Osteoblast (primary cell): Measurements from ENCODE around the gene DOCK11. TPM values are rescaled to one million over a fixed set of nuclear protein-coding genes. Genes with fewer than 3 reads are reported as not detected.

ENCODE experiments used
- DNase-seq: peaks from one replicate; pipeline ENCODE4 v3.0.0; 2011; ENCODE audit warnings: low spot score, mixed read lengths; ENCODE audit not compliant: insufficient read length; ENCODE audit errors: missing footprints
- H2AFZ ChIP-seq: 2 replicates; pipeline ENCODE4 v1.6.0; 2011; ENCODE audit warnings: mild to moderate bottlenecking, low read length
- H3K27ac ChIP-seq: 2 replicates; pipeline ENCODE4 v1.5.1; 2011; ENCODE audit warnings: mild to moderate bottlenecking, low read depth, low read length, moderate library complexity
- H3K27me3 ChIP-seq: 2 replicates; pipeline ENCODE4 v1.6.0; 2012; ENCODE audit warnings: mild to moderate bottlenecking, control low read depth, inconsistent platforms, low read length, moderate library complexity; ENCODE audit not compliant: insufficient read depth
- H3K36me3 ChIP-seq: 2 replicates; pipeline ENCODE4 v1.5.1; 2011; ENCODE audit warnings: mild to moderate bottlenecking, low read length, control low read depth, moderate library complexity; ENCODE audit not compliant: insufficient read depth
- H3K4me1 ChIP-seq: 2 replicates; pipeline ENCODE4 v1.5.1; 2011; ENCODE audit warnings: mild to moderate bottlenecking, low read length, control low read depth, moderate library complexity; ENCODE audit not compliant: insufficient read depth
- H3K4me2 ChIP-seq: 2 replicates; pipeline ENCODE4 v1.6.0; 2011; ENCODE audit warnings: mild to moderate bottlenecking, low read length; ENCODE audit not compliant: insufficient read depth
- H3K4me3 ChIP-seq: fragments of 200-600 bp; sonication (generic); 3 replicates; pipeline ENCODE4 v1.5.1; 2012; ENCODE audit warnings: mild to moderate bottlenecking, low read length, inconsistent platforms; ENCODE audit not compliant: insufficient read depth
- H3K79me2 ChIP-seq: 2 replicates; pipeline ENCODE4 v1.6.0; 2012; ENCODE audit warnings: mild to moderate bottlenecking, low read length, control low read depth, inconsistent platforms; ENCODE audit not compliant: insufficient read depth
- H3K9me3 ChIP-seq: 2 replicates; pipeline ENCODE4 v1.5.1; 2011; ENCODE audit warnings: low read depth, low read length, control low read depth
- H4K20me1 ChIP-seq: 2 replicates; pipeline ENCODE4 v1.6.0; 2012; ENCODE audit warnings: mild to moderate bottlenecking, low read length, control low read depth; ENCODE audit not compliant: insufficient read depth
- total RNA-seq: library from RNA; depleted of rRNA; stranded (reverse); fragments of >200 nt; gene quantifications from 2 replicates; pipeline ENCODE4 v1.2.3, GENCODE V29; 2012
- TF ChIP-seq, protein P1 (sequence below): IDR thresholded peaks from 2 replicates; pipeline ENCODE4 v1.5.1; 2011; ENCODE audit warnings: mild to moderate bottlenecking, low read depth, low read length, moderate library complexity; ENCODE audit errors: extremely low read depth

DOCK11 gene
- total RNA-seq, 1 donor: 26.4 TPM

GRCh38 chrX:118540342-118540741 is 44.7 kb downstream of the DOCK11 start:
- H3K9me3 ChIP-seq: no peaks in the 10 kb centered on the region
- H3K36me3 ChIP-seq: no peaks in the 10 kb centered on the region
- H3K79me2 ChIP-seq: no peaks in the 10 kb centered on the region
- peaks cover 11% of the 10 kb centered on the region for H3K4me1 ChIP-seq
- no peaks in the 10 kb centered on the region for H3K27me3 ChIP-seq
- no peak overlapping the region for H2AFZ ChIP-seq
- no peaks in the 10 kb centered on the region for H4K20me1 ChIP-seq
- no peak overlapping the region for H3K4me3 ChIP-seq
- TF ChIP-seq, protein P1, sequence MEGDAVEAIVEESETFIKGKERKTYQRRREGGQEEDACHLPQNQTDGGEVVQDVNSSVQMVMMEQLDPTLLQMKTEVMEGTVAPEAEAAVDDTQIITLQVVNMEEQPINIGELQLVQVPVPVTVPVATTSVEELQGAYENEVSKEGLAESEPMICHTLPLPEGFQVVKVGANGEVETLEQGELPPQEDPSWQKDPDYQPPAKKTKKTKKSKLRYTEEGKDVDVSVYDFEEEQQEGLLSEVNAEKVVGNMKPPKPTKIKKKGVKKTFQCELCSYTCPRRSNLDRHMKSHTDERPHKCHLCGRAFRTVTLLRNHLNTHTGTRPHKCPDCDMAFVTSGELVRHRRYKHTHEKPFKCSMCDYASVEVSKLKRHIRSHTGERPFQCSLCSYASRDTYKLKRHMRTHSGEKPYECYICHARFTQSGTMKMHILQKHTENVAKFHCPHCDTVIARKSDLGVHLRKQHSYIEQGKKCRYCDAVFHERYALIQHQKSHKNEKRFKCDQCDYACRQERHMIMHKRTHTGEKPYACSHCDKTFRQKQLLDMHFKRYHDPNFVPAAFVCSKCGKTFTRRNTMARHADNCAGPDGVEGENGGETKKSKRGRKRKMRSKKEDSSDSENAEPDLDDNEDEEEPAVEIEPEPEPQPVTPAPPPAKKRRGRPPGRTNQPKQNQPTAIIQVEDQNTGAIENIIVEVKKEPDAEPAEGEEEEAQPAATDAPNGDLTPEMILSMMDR: no peak
- H3K4me2 ChIP-seq: no peak overlapping the region
- H3K27ac ChIP-seq: no peak overlapping the region
- DNase-seq: no peak

DNA sequence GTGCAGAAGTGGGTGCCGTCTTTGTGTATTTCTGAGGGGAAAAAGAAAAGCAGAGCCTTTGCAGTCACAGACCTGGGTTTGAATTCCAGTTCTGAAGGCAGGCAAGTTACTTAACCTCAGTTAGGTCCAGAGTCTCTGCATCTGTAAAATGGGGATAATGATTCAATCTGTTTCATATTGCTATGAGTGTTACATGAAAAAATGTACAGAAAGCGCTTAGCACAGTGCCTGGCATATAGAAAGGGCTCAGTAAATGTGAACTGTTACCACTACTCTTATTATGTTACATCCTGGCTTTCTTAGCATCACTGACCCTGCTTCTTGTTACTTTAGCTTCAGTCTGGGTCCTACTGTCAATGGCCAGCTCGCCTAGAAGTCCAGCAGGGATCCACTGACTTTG is 45.9 kb downstream of the DOCK11 start:
- TF ChIP-seq, protein P1: no peak
- no peak for DNase-seq
- no peak overlapping the region for H3K27ac ChIP-seq
- H3K9me3 ChIP-seq: no peaks in the 10 kb centered on the region
- H3K4me2 ChIP-seq: no peak overlapping the region
- H3K27me3 ChIP-seq: no peaks in the 10 kb centered on the region
- H3K36me3 ChIP-seq: no peaks in the 10 kb centered on the region
- no peak overlapping the region for H2AFZ ChIP-seq
- no peak overlapping the region for H3K4me3 ChIP-seq
- H4K20me1 ChIP-seq: no peaks in the 10 kb centered on the region
- no peaks in the 10 kb centered on the region for H3K79me2 ChIP-seq
- peaks cover 18% of the 10 kb centered on the region for H3K4me1 ChIP-seq

DNA sequence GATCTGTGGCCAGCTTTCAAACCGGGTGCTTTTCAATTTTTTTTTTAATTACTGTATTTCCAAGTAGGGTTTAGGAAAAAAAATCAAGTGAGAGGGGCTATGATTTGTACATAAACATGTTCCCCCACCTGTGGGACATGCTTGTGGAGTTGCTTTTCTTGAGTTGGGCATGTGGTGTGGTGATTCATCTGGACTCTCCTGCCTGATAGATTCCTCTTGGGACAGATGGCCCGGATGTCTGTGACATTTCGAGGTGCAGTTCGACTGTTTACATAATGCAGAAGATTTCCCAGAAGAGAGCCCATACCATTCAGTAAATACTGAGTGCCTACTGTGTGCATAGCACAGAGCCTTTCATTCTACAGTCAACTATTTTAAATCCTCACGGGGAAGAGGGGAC is 49.9 kb downstream of the DOCK11 start:
- Histone ChIP-seq H3K36me3 (no peaks in the 10 kb centered on the region), H3K4me2 (no peak overlapping the region), H4K20me1 (no peaks in the 10 kb centered on the region), H3K79me2 (no peaks in the 10 kb centered on the region), H3K4me1 (peaks cover 19% of the 10 kb centered on the region), H3K4me3 (no peak overlapping the region), H3K9me3 (no peaks in the 10 kb centered on the region), H3K27me3 (no peaks in the 10 kb centered on the region), H2AFZ (no peak overlapping the region), H3K27ac (no peak overlapping the region)
- DNase-seq: no peak
- TF ChIP-seq, protein P1: no peak

DNA sequence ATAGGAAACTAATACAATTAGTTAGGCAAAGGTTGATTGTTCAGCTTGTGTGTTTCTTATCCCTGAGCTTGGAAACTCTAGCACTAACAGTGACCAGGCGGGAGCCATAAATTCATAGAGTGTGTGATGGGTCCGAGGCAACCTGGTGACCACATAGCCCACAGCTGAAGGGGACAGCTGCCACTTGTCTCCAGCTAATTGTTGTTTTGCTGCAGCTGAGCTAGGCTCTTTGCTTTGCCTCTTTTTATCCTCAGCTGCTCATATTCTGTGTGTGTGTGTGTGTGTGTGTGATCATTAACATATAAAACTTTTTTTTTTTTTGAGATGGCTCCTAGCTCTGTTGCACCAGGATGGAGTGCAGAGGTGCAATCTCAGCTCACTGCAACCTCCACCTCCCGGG is 53.2 kb downstream of the DOCK11 start:
- DNase-seq: no peak
- no peak overlapping the region for H3K4me2 ChIP-seq
- H3K79me2 ChIP-seq: no peaks in the 10 kb centered on the region
- no peaks in the 10 kb centered on the region for H3K9me3 ChIP-seq
- H3K4me1 ChIP-seq: peaks cover 26% of the 10 kb centered on the region
- no peaks in the 10 kb centered on the region for H3K27me3 ChIP-seq
- no peaks in the 10 kb centered on the region for H3K36me3 ChIP-seq
- no peak overlapping the region for H2AFZ ChIP-seq
- no peaks in the 10 kb centered on the region for H4K20me1 ChIP-seq
- TF ChIP-seq, protein P1: no peak
- H3K4me3 ChIP-seq: no peak overlapping the region
- no peak overlapping the region for H3K27ac ChIP-seq
